Amygdala (tissue), 56 donors: ENCODE data around the gene C22orf39.
A peak's percentile ranks its signal among the peaks of the same experiment; 100 is the strongest.
"Not testable (repeated sequence)": the region's sequence is repeated elsewhere in the genome, so short reads cannot be mapped to it uniquely, and the experiment has no call there.

Source experiments
- DNase-seq, 56 donors: peaks; one replicate each; lab custom pipeline; 2025; lab: John Stamatoyannopoulos, UW

C22orf39 gene

DNA sequence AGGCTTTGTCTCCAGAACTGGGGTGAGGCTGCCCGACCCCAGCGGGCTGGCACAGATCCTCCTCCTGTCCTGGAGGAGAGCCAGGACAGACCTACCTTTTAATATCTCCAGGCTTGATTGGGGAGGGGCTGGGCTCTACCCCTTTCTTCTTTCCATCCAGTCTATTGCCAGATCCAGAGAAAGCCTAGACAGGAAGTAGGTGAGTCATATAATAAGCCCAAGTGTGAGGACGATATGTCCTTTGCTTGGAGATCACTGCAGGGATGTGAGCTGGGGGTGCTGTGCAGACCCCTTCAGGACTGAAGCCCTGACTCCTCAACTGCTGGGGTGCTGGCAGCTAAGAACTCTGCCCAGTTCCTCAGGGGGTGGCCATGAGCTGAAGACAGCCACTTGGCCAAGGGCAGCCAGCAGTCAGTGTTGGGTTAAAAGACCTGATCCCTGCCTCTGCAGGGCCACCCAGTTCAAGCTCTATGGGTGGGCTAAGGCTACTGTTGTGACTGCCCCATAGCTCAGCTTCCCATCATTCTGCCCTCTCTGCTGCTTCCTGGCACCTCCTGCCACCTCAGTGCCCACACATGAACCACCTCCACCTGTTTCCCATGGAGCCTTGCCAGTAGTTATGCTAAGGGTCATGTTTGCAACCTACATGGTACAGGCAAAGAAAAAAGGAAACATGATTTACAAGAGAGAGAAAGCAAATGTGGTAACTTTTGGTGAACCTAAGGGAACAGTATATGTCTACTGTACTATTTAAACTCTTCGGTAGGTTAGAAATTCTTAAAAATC is 8.3 kb upstream of the C22orf39 start:
- no peak for DNase-seq

DNA sequence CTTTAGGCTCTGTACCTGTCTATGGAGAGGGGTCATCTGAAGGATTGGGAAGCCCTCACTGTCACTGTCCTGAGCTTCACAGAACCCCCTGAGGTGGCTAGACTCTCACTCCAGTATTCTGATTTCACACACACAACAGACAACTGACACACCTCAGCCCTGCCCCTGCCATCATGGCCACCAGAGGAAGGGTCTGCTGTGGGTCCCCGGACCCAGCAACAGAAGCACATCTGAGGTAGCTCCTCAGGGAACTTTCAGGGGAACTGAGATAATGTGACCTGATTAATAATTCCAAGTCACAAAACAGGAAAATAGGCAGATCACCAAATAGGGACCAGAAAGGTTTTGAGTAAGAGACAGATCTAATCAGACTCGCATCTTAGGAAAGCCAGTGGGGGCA is 7.5 kb upstream of the C22orf39 start:
- no peak for DNase-seq

DNA sequence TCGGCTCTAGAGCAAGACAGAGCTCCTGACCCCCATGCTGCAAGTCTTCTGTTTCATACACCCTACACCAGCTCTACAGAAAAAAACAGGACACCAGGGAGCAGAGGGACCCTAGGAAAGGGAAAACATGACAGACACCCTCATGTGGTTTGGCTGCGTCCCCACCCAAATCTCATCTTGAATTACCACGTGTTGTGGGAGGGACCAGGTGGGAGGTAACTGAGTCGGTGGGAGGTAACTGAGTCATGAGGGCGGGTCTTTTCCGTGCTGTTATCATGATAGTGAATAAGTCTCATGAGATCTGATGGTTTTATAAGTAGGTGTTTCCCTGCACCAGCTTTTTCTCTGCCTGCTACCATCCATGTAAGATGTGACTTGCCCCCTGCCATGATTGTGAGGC is 6.6 kb upstream of the C22orf39 start:
- no peak for DNase-seq

DNA sequence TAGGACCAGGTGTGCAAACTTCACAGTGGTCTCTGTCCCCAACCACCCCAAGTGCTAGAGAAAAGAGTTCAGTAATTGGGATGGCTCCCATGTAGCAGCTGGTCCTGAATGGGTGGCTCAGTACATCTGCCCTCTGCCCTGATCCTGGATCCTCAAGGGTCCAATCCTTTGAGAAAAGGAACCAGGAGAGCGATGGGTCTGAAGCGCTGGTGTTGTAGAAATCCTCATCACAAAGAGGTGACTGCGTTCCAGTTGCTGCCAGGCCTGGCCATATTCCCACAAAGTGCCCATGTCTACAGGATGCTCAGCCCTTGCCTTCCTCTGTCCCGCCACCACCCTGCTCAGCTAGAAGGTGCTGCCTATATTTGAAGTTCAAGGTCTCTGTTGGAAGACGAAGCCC is 6.2 kb upstream of the C22orf39 start:
- no peak for DNase-seq

DNA sequence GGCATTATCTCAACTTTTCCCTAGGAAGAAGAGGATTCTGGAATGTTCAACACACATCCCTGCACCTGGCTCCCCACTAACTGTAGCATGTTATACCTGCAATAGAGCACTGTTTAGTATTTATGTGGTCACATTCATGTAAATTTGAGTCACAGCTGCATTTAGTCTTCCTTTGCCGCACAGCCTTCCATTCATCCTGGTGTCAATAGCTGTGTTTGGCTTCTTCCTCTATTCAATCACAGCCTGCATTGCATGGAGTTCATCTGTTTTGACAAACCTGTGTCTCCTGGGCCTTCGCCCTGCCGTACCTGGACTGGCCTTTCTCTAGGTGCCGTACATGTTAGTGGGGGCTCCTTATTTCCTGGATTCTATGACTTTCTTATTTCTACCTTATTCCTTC is 4.1 kb upstream of the C22orf39 start:
- no peak for DNase-seq

DNA sequence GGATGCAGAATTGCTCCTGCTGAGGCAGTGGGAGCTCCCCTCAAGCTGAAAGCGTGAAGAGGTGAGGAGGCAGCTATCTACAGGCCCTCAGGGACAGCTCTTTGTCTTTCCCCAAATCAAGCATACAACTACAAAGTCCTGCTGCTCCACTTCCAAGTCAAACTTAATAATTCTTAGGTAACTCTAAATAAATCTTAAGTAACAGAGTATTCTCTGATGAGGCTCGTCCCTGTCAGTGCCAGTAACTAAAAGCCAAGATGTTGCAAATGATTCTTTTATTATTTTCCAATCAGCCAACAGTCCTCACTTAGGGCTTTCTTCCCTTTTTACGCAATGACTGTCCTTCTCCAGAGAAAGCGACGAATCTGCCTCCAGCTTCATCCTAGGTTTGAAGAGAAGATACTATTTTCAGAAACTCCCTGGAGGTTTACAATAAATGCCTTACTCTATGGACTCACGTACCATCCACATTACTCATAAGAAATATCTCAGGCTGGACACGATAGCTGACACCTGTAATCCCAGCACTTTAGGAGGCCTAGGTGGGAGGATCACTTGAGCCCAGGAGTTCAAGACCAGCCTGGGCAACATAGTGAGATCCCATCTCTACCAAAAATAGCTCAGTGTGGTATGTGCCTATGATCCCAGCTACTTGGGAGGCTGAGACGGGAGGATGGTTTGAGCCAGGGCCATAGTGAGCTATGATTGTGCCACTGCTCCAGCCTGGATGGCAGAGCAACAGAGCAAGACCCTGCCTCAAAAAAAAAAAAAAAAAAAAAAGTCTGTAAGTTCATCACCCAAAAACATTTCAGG is 3.1 kb upstream of the C22orf39 start:
- DNase-seq: no peak

DNA sequence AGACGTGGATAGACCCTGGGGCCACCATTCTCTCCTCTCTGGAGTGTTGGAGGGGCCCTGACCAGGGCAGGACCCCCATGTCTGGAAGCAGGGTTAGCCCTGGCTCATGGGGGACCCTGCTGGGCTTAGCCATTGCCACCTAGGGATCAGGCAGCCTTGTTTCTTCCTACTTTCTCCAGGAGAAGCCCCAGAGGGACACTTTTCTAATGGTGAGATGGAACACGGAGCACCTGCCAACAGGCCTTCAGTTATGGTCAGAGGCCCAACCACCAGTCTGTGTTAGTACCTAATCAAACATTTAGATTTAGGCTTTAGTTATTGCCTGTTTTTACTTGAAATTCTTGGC is 1.9 kb upstream of the C22orf39 start:
- DNase-seq: no peak

DNA sequence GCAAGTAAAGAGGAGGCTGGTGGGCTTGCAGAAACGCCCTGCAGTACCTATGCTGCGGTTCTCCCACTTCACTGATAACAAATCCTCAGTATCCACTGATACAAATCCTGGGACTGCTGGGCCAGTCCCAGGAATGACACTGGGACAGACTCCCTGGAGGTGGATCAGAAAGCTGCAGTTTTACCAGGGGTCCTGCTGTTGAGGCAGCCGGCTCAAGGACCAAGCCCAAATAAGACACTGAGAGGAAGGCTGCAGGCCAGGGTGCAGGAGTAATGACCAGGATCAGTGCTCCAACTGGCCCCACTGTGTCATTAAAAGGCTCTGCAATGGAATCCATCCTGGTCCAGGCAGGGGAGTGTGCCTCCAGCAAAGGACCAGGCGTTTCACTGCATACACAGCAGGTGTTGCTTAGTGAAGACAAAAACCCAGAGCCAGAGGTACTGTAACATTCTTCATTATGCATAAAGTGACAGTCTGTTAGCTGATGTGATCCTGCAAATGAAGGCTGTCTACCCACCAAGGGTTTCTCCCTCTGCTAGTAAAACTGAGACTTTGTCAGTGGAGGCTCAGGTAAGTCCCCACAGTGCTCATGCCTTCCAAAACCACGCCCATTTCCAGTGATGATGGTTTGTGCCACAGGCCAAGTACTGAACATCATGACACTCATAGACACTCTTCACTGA is 1.4 kb upstream of the C22orf39 start:
- DNase-seq: no peak

DNA sequence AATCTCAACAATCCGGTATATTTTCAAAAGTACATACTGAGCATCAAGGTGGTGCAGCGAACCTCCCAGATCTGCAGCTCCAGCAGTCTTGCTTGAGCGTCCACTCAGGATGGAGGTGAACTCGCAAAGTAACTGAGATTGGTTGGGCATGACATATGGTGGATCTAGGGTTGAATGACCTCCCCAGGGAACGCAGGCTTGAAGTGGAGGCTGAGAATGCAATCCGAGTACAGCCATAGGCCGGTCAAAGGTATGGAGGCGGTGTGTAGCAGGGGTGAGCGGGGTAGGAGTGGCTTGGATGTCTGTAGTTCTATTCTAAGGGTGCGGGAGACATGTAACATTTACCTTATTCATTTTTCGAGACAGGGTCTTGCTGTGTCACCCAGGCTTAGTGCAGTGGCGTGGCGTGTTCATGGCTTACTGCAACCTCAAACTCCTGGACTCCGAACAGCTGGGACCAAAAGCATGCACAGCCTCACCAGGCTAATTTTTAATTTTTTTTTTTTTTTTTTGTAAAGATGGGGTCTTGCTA is 631 bp upstream of the C22orf39 start:
- DNase-seq: peak in 5 of 56 donors; percentile 32 to 66 (median 48)

DNA sequence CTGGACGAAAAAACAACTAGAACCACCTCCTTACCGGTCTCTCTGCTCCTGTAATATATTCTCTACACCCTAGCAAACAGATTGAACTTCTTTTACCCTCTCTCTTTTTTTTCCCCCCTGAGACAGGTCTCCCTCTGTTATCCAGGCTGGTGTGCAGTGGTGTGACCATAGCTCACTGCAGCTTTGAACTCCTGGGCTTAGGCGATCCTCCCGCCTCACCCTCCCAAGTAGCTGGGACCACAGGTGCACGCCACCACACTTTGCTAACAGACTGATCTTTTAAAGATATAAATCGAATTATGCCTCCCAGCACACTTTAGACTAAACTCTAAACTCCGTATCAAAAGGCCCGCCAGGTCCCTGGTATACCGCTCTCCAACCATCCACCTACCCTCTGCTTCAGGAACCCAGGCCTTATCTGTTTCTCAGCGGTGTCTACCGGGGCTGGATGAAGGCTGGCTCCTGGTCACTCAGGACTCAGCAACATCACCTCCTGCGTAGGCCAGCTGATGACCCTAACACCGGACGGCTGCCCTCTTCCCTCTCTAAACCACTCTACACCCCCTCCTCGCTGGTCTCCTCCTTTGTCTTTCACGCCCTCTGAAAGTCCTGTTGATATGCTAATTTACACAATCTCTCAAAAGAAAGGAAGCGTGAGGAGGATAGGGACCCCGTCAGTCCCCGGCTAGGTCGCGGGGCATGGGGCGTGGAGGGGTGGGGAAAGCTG is 745 bp downstream of the C22orf39 start:
- DNase-seq: no peak

DNA sequence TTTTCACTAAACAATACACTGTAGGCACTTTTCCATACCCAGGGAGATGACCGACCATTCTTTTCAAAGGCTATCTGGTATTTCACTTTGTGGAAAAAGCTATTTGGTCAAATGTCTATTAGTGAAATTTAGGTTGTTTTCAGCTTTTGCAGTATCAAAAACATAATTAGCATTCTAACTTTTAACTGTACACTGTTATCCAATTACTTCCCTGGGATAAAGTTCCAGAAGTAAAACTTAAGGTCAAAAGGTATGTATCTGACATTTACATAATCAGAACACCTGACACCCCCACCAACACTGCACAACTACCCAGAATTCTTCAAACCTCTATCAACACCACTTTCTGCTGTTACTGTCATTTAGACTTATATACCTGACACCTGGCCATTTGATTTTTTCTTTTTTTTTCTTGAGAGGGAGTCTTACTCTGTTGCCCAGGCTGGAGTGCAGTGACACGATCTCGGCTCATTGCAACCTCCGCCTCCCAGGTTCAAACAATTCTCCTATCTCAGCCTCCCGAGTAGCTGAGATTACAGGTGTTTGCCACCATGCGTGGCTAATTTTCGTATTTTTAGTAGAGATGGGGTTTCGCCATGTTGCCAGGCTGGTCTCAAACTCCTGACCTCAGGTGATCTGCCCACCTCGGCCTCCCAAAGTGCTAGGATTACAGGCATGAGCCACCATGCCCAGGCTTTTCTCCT is 2.1 kb downstream of the C22orf39 start:
- not testable (repeated sequence) for DNase-seq

DNA sequence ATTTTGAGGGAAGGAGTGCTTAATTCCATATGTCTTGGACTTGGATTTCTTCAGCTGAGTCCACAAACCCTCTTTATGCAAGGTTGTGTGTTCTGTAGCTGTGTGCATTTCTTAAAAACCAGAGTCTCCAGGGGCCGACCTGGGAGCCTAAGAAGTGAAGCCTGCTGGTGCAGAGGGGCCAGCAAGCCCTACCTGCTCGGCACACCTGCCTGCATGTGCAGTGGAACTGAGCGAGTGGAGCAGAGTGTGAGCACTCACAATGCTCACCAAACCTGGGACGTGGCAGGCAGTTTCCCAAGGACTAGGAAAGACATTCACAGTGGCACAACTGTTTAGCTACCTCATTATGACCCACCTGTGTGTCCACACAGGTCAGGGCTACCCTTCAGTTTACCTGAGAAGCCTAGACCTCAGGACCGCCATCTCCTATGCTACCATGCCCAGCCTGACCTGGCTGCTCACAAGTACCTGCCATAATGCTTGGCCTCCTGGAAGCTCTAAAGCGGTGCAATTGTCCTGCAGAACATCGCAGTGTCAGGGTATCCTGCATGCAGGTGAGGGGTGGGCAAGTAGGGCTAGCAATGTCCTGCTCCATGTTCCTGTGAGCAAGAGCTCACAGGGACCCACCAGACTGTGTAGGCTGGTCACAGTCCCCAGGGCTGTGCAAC is 3.8 kb downstream of the C22orf39 start:
- DNase-seq: no peak

DNA sequence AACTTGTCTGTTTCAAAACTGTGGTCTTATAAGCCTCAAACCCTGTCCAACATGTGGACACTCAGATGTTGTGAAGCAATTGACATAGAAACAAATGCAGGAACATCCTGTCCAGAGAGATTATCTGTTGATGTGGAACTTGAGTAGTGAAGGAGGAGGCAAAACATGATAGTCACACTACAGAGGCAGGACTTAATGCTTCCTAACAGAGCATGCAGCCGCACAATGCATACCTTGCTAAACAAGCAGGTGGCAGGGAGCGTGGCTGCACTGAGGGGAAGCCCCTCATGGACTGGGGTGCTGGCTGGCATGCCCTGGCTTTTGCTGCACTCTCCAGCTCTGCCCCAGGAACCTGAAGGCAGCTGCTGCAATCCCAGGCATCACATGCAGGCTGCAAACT is 5.3 kb downstream of the C22orf39 start:
- DNase-seq: no peak

DNA sequence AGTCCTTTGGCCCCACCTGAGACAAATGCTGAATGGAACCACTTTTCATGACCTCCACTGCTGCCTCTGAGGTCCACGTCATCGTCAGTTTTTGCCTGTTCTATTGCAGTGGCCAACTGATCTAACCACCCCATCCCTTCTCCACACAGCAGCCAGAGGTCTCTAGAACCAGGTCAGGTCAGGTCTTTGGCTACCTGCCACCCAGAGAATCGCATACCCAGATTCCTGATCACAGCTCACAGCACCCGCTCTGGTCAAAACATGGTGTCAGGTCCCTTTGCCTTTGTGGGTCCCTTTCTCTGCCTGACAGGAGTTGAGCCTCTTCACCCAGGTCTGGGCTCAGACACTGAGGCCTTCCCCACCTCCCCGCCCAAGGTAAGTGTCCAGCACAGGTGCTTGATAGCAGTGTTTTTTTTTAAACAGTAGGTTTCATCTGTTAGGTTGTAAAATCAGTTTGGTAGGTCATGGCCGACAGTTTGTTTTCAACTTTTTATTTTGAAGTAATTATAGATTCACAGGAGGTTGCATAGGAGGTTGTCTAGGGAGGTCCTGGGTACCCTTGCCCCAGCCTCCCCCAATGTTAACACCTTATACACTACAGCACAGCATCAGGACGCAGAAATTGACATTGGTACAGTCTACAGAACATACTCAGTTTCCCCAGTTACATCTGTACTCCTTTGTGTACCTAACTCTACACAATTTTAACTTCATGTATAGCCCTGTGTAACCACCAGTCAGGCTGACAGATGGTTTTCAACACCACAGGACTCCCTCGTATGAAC is 6.9 kb downstream of the C22orf39 start:
- no peak for DNase-seq

DNA sequence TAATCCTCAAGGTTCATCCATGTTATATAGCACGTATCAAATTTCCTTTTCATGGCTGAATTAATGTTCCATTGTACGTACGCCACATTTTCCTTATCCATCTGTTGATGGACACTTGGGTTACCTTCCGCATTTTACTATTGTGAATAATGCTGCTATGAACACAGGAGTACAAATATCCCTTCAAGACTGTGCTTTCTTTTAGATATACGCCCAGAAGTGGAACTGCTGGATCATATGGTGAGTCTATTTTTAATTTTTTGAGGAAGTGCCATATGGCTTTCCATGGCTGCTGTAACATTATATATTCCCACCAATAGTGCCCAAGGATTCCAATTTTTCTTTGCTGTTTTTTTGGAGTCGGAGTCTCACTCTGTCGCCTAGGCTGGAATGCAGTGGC is 9.2 kb downstream of the C22orf39 start:
- no peak for DNase-seq

DNA sequence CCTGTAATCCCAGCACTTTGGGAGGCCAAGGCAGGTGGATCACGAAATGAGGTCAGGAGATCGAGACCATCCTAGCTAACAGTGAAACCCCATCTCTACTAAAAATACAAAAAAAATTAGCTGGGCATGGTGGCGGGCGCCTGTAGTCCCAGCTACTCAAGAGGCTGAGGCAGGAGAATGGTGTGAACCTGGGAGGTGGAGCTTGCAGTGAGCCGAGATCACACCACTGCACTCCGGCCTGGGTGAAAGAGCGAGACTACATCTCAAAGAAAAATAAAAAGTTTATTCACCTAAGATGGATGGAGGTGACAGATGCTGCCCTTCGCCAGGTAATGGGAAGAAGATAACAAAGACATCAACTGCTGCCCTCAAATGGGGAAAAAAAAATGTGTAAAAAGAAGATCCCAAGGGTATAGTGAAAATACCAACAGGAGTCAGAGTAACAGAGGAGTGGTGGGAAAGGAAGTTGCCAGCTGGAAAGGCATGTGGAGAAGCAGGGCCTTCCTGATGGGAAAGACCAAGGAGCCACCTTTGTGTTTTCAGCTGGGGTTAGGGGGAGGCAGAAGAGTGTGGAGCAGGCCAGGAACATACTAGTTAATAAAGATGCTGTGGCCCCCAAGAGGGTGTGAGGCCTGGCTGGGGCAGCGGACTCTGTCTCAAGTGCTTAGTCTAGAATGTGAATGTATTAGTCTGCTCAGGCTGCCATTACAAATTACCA is 10.9 kb downstream of the C22orf39 start:
- DNase-seq: not testable (repeated sequence)

DNA sequence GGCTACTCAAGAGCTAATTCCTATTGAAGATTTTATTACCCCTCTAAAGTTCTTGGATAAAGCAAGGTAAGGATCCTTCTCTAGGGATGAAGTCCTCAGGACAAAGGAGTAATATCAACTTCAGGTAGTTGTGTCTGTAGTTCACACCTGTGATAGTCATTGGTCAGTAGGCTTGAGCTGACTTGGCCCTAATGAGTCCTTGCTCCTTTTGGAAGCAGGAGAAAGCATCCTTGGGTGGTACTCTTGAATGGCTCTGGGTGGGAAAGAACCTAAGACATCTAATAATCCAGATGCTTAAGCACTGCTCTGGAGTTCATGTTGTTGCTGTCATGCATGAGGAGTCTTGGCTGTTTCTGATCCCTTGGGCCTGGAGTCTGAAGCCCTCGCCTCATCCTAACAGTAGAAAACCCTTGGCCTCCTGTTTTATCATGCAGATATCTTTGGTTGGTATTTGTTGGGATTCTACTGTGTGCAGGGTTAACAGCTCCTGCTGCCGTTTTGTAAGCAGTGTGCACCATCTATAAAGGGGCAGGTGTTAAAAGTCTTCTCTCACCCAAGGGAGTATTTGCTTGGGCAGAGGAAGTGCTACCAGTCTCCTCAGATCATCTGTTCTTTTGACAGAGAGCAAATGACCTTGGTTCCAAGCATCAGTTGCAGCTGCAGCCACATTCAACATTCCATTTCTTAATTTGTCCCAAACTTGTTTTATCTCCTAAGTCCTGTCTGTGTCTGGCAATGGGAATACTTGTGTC is 12.5 kb downstream of the C22orf39 start:
- no peak for DNase-seq
